ENCODE results near the gene CAMTA1. TPM values are rescaled to one million over a fixed set of nuclear protein-coding genes. Genes with fewer than 3 reads are reported as not detected.

Gene CAMTA1
- total RNA-seq, 4 donors from 2014 or later = 57.4 to 88.3 (median 62.1) TPM

GRCh38 chr1:7760245-7760644, 975.0 kb downstream of the CAMTA1 start:
- Histone ChIP-seq H3K4me1 (no peaks in the 10 kb centered on the region), H3K27me3 (no peaks in the 10 kb centered on the region), H3K27ac (peak overlapping the region in 1 of 4 donors; percentile 16), H3K4me3 (no peak overlapping the region), H3K36me3 (no peaks in the 10 kb centered on the region), H3K9me3 (no peaks in the 10 kb centered on the region)
- DNase-seq = no peak
- TF ChIP-seq POLR2A (IDR thresholded peaks at IDR 0.05) (no peak), CTCF (IDR thresholded peaks at IDR 0.05) (no peak)

- H3K27ac ChIP-seq = peak overlapping the region in 2 of 4 donors; percentile 16 to 28
- H3K4me1 ChIP-seq = no peaks in the 10 kb centered on the region
- no peak for TF ChIP-seq CTCF (IDR thresholded peaks at IDR 0.05)
- no peak for TF ChIP-seq POLR2A (IDR thresholded peaks at IDR 0.05)
- DNase-seq = no peak
- no peak overlapping the region for H3K4me3 ChIP-seq
- no peaks in the 10 kb centered on the region for H3K36me3 ChIP-seq
- H3K9me3 ChIP-seq = no peaks in the 10 kb centered on the region
- no peaks in the 10 kb centered on the region for H3K27me3 ChIP-seq
Observed at GRCh38 chr1:7761103-7761502, 975.8 kb downstream of the CAMTA1 start.

- Histone ChIP-seq H3K36me3 (no peaks in the 10 kb centered on the region), H3K4me3 (no peak overlapping the region), H3K27me3 (no peaks in the 10 kb centered on the region), H3K27ac (no peak overlapping the region), H3K9me3 (no peaks in the 10 kb centered on the region), H3K4me1 (peaks cover 0 to 6% (median under 1%) of the 10 kb centered on the region in 4 donors)
- no peak for DNase-seq
- no peak for TF ChIP-seq CTCF (IDR thresholded peaks at IDR 0.05)
- no peak for TF ChIP-seq POLR2A (IDR thresholded peaks at IDR 0.05)
Observed at GRCh38 chr1:7767176-7767575, 981.9 kb downstream of the CAMTA1 start.

- H3K27me3 ChIP-seq = no peaks in the 10 kb centered on the region
- no peak overlapping the region for H3K27ac ChIP-seq
- H3K9me3 ChIP-seq = no peaks in the 10 kb centered on the region
- H3K4me1 ChIP-seq = peaks cover 0 to 16% (median 1%) of the 10 kb centered on the region in 4 donors
- no peak for DNase-seq
- TF ChIP-seq POLR2A (IDR thresholded peaks at IDR 0.05) (no peak), CTCF (IDR thresholded peaks at IDR 0.05) (no peak)
- H3K4me3 ChIP-seq = no peak overlapping the region
- H3K36me3 ChIP-seq = peaks cover 0 to 11% (median 0%) of the 10 kb centered on the region in 3 donors
Observed at GRCh38 chr1:7768583-7768982, 983.3 kb downstream of the CAMTA1 start.

GRCh38 chr1:7769673-7770412, 984.6 kb downstream of the CAMTA1 start:
- TF ChIP-seq CTCF (IDR thresholded peaks at IDR 0.05) (no peak), POLR2A (IDR thresholded peaks at IDR 0.05) (no peak)

More at GRCh38 chr1:7769673-7770412, 984.6 kb downstream of the CAMTA1 start:
- no peaks in the 10 kb centered on the region for H3K9me3 ChIP-seq
- peaks cover 0 to 16% (median 1%) of the 10 kb centered on the region in 4 donors for H3K4me1 ChIP-seq
- peaks cover 0 to 20% (median 0%) of the 10 kb centered on the region in 3 donors for H3K36me3 ChIP-seq
- no peak overlapping the region for H3K27ac ChIP-seq
- H3K27me3 ChIP-seq = no peaks in the 10 kb centered on the region
- no peak for DNase-seq
- no peak overlapping the region for H3K4me3 ChIP-seq
